ENCODE measurements around the gene ADAM10.
A peak's percentile ranks its signal among the peaks of the same experiment; 100 is the strongest.
"Not testable (repeated sequence)": the region's sequence is repeated elsewhere in the genome, so short reads cannot be mapped to it uniquely, and the experiment has no call there.

ADAM10 gene

DNA sequence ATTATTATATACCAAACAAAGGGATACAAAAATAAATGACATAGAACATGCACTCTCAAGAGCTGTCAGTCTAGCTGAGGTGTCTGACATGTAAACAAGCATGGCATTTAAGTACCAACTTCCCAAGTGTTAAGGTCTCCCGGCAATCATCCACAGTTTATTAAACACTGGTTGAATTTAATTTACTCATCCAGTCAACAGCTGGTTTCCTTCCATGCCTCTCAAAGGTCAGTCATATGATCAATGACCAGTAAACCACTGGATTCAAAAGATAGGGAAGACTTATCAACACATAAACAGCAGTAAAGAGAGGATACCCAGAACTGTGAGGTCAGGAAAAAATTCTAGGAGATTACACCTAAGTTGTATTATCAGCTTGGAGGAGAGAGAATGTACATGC lies 80.4 kb downstream of the ADAM10 start:
- DNase-seq = no peak

DNA sequence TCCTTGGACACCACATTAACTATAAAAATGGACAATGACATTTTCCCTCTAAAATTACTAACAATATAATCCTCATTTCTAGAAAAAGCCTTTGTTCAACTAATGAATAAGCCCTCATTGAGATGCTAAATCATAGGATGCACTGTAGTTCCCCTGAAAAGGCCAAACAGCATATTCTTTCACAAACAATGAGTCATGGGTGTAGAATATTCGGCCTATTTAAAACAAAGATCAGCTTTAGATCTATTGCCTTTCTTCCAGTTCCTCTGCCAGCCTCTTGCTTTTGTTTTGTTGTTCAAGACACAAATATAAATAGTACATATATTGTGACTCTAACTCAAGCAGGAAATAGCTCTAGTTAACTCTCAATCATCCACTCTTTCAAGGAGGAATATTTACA lies 82.5 kb downstream of the ADAM10 start:
- no peak for DNase-seq

DNA sequence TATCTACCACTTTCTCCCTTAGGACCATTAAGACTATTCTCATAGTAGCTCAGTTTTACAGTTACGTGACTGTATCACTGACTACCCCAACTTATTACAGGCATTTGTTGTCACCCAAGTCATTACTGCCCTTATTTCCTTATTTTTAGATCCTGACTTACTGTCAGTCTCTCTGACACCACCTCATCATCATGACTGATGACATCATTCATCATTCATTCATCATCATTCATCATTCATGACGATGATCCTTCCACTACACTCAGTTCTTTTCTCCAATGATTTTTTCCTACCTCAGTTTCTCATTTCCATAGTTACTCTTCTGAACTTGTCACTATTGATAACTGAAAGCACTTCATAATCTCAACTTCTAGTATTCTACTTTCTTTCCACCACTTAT lies 83.8 kb downstream of the ADAM10 start:
- no peak for DNase-seq

DNA sequence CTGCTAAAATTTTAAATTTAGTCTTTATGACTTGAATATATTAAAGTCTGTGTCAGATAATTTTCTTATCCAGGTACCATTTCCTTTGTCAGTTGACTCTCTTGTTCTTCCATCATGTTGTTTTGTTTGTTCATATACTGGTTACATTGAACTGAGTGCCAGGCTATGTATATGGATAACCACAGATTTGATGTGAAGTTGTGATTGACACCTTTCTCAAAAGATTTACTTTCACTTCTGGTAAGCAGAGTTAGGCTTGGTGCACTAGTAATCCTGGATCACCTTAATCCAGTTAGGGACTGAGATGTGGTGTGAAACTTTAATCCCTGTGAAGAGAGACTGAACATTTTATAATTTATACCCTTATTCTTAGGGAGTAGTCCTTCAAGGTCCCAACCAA lies 99.4 kb downstream of the ADAM10 start:
- DNase-seq = no peak

DNA sequence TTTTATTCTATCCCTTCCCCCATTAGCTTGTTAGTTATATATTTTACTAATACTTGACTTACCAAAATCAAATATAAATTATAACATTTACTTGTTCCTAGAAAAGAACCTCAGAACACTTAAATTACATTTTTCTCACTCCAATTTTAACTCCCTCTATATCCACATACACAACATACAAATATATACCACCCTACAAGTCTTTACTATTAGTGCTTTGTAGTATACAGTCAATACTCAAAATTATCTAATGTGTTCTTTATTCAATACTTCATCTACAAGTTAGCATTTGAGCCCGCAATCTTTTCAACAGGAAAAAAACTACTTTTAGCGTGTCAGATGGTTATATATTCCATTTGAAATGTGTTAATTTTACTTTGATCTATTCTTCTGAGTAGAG lies 100.3 kb downstream of the ADAM10 start:
- DNase-seq = no peak

DNA sequence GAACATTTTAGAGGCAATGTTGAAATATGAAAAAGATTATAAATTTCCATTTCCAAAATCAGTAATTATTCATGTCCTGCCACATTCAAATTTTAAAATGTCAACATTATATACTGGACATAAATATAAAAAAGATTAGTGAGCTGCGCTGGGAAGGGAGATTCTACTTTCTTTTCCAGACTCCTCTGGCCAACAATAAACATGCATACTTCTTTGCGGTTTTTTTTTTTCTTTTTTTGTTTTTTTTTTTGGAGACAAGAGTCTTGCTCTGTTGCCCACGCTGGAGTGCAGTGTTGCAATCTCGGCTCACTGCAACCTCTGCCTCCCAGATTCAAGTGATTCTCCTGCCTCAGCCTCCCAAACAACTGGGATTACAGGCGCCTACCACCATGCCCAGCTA lies 105.5 kb downstream of the ADAM10 start:
- no peak for DNase-seq

DNA sequence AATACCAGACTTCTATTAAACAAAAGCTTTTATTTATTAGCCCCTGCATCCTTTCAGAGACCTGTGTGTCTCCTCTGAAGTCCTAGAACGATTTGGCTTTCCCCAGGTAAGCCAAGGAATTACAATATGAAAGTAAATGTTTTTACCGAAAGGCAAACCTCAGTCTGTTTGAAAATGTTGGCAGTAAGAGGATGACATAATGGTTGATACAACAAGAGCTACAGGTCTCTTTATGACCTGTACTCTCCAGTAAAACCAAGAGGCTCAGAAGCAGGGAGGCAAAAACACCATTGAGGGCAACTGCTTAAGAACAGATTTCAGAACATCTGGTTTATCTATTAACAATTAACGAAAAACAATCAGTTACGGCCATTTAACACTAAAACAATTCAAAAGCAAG lies 107.8 kb downstream of the ADAM10 start:
- DNase-seq = no peak

DNA sequence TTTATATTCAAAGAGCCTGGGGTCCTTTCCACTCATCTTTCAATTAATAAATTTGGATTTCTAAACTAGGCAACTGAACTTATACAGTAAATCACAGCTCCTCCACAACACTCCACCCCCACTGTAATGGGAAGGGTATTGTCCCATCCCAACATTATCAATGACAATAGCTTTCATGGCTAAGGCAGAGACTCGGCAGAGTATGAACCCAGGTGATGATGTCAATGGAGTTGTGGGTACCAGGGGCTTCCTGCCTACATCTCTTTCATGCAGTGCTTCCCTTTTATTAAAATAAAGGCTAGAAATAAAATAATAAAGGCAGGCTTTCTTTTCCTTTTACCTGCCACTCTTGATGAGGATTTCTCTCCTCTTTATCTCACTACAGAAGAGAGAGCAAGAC lies 109.5 kb downstream of the ADAM10 start:
- no peak for DNase-seq

DNA sequence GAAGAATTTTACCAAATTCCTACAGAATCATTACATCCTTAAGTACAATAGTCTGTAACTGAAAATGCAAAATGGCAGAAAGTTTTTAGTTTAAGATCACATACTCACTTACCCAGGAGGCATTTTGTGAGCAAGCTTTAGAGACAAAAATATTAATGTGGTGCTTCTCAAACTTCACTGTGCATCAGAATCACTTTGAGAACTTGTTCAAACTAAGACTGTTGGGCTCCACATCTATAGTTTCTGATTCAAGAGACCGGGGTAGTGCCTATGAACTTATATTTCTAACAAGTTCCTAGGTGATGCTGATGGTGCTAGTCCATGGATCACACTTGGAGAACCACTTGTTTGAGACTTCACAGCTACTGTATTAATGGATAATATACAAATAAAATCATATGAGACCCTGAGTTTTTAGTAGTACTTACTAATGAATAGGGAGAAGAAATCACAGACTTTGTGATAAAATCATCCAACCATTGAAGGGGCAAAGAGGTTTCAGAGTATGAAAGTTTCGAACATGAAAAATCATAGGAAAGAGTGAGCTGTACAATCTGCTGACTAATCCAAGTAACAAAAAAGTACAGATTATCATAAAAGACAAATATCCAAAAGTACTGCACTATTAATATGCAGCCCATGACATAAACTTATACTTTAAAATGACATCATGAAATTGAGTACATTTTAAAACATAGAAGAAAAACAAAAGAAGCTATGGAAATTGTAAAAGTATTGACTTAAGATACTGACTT lies 110.3 kb downstream of the ADAM10 start:
- DNase-seq = no peak

DNA sequence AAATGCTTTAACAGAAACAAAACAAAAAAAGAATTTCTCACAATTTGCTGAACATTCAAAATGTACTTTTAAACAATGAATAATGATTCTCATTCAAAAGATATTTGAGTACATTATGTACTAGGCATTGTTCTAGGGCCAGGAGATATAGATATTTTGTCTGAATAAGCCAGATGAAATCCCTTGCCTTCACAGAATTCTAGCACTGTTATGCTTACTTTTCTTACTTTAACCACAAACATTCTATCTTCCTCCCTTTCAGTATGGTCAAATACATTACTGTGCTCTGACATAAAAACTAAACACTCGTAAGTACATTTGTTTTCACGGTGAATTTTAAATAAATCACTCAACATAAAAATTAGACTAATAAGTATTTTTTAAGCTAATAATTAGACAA lies 116.7 kb downstream of the ADAM10 start:
- DNase-seq = no peak

DNA sequence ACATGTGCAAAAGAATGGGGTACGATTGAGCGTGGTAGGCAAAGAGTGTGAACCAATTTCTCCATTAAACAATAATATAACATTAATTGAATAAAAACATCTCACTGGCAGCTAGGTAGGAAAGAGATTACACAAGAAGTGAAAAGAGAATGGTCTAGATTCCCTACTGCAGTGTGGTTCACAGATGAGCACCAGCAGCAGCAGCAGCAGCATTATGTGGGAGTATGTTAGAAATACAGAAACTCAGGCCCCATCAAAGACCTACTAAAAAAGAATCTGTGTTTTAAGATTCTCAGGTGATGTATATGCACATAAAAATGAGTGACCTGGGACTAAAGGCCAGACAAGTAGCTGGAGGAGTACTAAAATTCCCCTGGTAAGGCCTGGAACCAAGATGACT lies 118.2 kb downstream of the ADAM10 start:
- no peak for DNase-seq

DNA sequence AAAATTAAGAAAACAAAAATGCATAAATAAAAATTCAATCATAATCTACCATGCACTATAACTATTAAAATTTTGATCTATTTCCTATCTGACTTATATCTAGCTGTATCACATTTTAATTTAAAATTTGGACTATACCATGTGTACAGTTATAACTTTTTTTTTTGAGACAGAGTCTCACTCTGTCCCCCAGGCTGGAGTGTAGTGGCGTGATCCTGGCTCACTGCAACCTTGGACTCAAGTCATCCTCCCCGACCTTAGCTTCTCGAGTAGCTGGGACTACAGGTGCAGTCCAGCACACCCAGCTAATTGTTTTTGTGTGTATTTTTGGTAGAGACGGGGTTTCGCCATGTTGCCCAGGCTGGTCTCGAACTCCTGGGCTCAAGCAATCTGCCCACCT lies 119.9 kb downstream of the ADAM10 start:
- no peak for DNase-seq

DNA sequence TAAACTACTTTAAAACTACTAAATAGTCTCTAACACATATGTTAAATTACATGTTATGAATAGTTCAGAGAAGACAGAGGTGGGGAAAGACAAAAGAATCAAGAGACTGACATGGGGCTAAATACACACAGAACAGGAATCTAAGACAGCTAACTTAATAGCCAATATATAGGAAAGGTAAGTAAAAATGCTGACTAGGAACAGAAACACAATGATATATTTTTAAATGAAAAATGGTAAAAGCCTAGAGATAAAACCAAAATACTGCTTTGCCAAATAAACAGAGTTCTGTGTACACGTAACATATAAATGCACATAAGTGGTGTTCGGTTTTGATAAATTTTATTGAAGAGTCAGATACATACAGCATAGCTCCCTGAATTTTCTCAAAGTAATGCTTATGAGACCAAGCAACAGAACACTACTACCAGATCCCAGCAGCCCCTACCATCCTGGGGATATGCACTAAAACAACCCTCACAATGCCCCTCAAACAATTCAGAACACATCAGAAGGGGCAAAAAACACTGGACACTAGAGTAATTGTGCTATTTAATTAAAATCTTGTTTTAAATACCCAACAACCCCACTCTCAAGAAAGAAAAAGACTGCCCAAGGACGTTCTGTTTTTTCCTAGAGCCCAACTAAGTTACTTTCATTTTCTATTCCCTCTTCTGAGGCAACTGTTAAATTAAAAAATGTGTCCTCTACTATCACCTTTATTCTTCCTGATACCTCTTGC lies 121.1 kb downstream of the ADAM10 start:
- no peak for DNase-seq

DNA sequence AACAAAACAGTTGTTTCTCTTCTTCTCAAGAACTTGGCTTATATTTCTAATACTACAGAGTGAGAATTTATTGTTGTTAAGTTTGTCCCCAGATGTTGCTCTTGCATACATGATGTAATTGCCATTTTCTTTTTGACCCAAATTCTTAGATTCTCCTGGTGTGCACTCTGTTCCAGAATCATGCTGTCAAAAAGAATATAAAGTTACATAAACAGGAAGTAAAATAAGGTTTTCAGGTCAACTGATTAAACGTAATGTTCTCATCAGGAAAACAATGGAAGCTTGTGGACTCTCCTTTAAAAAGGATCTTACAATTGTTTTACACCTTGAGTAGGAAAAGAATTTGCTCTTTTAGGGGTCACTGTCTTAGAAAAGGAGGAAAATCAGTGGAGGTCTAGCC lies 121.8 kb downstream of the ADAM10 start:
- DNase-seq = no peak

DNA sequence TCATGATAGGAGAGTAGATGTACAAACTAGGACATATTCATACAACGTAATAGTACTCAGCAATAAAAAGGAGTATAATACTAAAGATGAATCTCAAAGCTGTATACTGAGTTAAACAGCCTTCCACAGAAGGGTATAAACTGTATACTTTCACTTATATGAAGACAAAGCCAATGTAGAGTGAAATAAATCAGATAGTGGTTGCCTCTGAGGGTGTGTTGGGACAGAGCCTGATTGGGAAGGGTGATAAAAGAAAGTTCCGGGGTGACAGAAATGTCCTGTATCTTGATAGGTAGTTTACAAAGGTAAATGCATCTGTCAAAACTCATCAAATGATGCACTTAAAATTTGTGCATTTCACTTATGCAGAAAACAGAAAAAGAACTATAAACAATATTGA lies 122.5 kb downstream of the ADAM10 start:
- DNase-seq = no peak

DNA sequence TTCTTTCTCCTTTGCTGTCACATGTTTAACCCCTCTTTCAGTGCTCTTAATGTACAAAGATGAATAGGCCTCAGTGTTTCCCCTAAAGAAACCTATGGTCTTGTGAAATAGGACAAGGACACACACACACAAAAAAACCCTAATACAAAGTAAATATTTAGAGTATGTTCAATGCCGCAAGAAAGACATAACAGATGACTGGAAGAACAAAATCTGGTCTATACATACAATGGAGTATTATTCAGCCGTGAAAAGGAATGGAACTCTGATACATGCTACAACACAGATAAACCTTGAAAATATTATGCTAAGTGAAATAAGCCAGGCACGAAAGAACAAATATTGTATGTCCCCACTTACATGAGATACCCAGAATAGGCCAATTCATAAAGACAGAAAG lies 123.1 kb downstream of the ADAM10 start:
- no peak for DNase-seq

DNA sequence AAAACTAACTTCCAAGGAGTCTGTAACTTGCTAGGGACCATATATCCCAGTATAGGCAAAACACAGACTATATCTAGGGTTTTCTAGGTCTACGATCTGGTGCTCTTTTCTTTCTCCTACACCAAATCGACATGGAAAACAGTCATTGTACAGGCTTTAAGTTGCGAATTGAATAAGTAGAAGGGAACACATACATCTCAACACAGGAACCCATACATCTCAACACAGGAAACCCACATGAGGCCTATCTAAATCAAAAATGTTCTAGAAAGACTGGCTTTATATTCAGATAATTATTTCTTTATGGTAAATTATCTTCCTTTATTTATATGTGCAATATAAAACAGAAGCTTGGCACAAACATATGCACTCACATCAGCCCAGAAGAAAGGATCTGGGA lies 126.6 kb downstream of the ADAM10 start:
- DNase-seq = no peak

DNA sequence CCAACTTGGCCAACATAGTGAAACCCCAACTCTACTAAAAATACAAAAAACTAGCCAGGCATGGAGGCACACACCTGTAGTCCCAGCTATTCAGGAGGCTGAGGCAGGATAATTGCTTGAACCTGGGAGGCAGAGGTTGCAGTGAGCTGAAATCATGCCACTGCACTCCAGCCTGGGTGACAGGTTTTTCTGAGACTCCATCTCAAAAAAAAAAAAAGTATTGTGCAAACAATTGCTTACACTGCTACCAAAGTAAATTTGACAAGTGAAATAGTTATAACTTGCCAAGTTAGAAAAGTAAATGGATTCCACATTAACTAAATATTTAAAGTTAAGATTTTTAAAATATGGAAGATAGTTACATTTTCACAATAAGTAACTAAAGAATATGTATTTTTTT lies 129.2 kb downstream of the ADAM10 start:
- DNase-seq = not testable (repeated sequence)

DNA sequence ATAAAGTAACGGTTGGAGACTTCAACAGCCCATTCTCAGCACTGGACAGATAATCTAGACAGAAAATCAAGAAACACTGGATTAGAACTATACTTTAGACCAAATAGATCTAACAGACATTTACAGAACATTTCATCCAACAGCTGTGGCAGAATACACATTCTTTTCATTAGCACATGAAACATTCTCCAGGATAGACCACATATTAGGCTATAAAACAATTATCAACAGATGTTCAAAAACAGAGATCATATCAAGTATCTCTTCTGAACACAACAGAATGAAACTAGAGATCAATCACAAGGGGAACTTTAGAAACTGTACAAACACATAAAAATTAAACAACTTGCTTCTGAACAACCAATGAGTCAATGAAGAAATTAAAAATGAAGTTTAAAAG lies 133.3 kb downstream of the ADAM10 start:
- DNase-seq = peak; percentile 73

DNA sequence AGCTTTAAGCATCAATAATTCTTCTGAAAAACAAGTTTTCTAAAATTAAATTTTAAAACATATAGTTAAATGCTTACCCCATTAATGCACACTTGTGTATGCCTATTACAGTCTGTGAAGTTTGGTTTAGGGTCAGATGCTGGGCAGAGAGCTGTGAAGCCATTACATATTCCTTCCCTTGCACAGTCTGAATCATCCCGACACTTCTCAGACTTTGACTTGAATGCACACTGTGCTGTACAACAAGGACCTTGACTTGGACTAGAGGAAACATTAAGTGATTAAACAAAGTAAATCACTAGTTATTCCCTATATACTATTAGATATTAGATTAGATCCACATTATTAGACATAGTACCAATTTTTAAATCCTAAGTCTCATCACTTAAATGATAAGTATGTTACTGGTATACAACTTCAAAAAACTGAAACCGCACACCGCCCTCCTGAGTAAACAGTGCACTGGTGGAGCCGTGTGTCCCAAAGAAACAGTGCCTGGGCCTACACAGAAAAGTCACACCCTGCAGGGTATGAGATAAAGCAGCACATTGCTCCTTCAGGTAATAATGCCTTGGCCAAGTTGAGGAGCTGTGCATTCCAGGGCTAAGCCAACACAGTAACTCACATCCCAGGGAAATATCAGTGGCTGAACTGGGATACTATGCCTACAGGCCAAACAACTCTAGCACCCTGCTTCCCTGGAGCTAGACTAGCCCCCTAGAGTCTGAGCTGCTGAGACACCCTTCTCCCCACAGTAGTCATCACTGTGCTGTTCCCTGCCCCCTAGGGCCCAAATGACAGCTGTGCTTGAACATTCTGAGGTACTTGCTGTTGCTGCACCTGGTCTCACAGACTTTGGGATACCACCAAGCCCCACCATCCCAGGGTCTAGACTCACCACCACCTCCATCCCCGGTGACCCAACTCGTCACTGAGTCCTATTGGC lies 137.5 kb downstream of the ADAM10 start:
- no peak for DNase-seq

DNA sequence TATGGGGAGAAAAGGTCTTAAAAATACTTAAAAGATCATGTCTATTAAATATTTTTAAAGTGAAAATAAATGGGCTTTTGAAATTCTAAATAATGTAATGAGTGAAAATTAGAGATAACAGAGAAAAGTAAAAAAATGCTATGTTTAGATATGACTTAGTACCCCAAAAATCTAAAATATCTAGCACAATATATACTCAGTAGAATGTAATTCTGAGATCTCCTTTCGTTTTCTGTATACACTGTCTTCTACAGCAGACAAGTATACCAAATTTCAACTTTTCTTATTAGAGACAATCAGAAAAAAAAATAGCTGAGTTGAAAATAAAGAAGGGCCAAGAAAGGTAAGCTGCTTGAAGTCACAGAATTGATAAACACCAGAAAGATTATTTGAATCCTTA lies 140.8 kb downstream of the ADAM10 start:
- no peak for DNase-seq

DNA sequence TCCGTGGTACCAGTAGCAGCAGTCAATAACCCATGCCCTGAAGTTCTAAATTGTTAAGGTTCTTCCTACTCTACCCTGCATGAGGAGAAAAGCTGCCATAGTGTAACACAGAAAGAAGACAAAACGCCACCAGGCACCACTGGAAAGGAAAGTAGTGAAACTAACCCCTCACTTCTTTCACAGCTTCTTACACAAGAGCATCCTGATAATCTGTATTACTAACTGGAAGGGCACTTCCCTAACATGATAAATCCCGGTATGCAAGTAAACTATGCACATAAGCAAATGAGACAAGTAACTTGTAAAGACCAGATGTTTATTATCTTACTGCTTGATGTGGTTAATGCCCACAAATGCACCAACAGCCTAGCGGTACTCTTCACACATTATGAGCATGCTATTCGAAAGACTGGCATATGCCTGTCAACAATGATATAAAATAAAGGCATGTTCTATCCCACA lies 141.3 kb downstream of the ADAM10 start:
- DNase-seq = no peak

DNA sequence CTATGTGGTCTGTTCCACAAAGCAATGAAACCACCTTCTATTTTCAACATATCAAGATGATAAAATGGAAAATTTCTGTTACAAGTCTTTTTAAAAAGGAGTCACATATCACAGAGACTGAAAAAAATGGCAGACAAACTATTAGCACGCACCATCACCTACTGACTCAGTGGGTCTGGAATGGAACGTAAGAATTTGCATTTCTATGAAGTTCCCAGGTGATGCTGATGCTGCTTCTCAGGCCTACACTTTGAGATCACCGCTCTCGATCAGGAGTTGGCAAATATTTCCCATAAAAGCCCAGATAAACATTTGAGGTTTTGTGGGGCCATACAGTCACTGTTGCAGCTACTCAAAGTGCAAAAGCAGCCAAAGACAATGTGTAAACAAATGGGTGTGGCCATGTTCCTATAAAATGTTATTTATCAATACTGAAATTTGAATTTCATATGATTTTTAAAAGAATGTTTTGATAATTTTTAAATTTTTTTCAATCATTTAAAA lies 142.9 kb downstream of the ADAM10 start:
- no peak for DNase-seq

Data from NCI-H2171 treated with DMSO at 0.1 percent for 48 hours (cell line).